Stomach (tissue), 4 donors: ENCODE data around the gene CXXC1.

ENCODE experiments used
- EP300 ChIP-seq: sonication (generic); formaldehyde crosslinking; IDR thresholded peaks from one replicate; pipeline ENCODE4 v1.6.1; 2017; ENCODE audit warnings: antibody characterized with exemption
- TF ChIP-seq, protein P1 (sequence below), 7 experiments: fragments of 450-650 bp in 4 of 7; fragments of 200-600 bp in 3 of 7; sonication (generic) in 3 of 7; IDR thresholded peaks; one replicate each; pipeline ENCODE4 v1.5.1; 2016 to 2019; ENCODE audit warnings: antibody characterized with exemption in 7 of 7, control low read depth in 2 of 7, mild to moderate bottlenecking in 1 of 7

DNA sequence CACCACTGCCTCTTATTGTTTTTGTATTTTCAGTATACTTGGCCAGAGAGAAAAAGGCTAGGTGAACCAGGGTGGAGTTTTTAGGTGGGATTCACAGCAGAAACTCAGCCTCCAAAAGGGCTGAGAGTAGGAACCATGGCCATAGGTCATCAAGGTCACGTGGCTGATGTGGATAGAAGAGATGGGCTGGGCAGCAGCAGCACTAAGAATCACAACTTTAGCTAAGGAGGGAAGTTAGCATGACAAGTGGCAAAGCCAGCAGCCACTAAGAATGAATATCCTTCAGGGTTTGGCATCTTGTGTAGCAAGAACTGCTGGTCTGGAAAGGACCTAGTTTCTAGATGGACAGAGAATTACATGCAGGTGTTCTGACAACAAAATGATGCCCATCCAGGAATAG lies 44.2 kb upstream of the CXXC1 start:
- TF ChIP-seq EP300: no peak
- TF ChIP-seq, protein P1, sequence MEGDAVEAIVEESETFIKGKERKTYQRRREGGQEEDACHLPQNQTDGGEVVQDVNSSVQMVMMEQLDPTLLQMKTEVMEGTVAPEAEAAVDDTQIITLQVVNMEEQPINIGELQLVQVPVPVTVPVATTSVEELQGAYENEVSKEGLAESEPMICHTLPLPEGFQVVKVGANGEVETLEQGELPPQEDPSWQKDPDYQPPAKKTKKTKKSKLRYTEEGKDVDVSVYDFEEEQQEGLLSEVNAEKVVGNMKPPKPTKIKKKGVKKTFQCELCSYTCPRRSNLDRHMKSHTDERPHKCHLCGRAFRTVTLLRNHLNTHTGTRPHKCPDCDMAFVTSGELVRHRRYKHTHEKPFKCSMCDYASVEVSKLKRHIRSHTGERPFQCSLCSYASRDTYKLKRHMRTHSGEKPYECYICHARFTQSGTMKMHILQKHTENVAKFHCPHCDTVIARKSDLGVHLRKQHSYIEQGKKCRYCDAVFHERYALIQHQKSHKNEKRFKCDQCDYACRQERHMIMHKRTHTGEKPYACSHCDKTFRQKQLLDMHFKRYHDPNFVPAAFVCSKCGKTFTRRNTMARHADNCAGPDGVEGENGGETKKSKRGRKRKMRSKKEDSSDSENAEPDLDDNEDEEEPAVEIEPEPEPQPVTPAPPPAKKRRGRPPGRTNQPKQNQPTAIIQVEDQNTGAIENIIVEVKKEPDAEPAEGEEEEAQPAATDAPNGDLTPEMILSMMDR (IDR thresholded peaks at IDR 0.05): no peak
